HCT116 (cell line): ENCODE measurements around the gene DEXI. TPM values are rescaled to one million over a fixed set of nuclear protein-coding genes. Genes with fewer than 3 reads are reported as not detected.

Experiments
- ATAC-seq: fragments of 200-7000 bp; cut with Tn5 transposase; 2 replicates; pipeline ENCODE4 v1.9.1; 2020; ENCODE audit warnings: mild to moderate bottlenecking, moderate library complexity
- BruUV-seq: library from RNA; stranded (reverse); fragments of 400-500 nt; replicated peaks from 2 replicates; lab custom pipeline; 2021; lab: Mats Ljungman, UMichigan
- CTCF ChIA-PET: fragments of 300-600 bp; sonication (Branson Sonifier 250); formaldehyde crosslinking; loops from one replicate; lab custom pipeline; 2021; ENCODE audit warnings: antibody characterized with exemption; lab: Charles Lee
- POLR2A ChIA-PET: fragments of 300-600, 350-600 bp; sonication (Branson Sonifier 250); formaldehyde crosslinking; loops from one replicate; lab custom pipeline; 2021; ENCODE audit warnings: antibody characterized with exemption; lab: Charles Lee
- RAD21 ChIA-PET, 2 experiments: fragments of 300-600 bp; sonication (Branson Sonifier 250); formaldehyde crosslinking; loops; one replicate each; lab custom pipeline; 2023; ENCODE audit warnings: low total read pairs in 2 of 2; ENCODE audit not compliant: uncharacterized antibody in 2 of 2, unreplicated experiment in 2 of 2, low non-redundant PET in 1 of 2; lab: Charles Lee
- DNase-seq: peaks from one replicate; pipeline ENCODE4 v3.0.0-alpha.2; 2010; ENCODE audit warnings: low read depth, low spot score
- H2AFZ ChIP-seq: fragments of 200-600 bp; shearing (Covaris generic), sonication (generic); 2 replicates; pipeline ENCODE4 v1.6.1; 2017; ENCODE audit warnings: low read depth, mixed run types, mixed read lengths, antibody characterized with exemption, low read length; ENCODE audit not compliant: poor library complexity, severe bottlenecking
- H3K27ac ChIP-seq: 2 replicates; pipeline ENCODE4 v1.5.1; 2012; ENCODE audit warnings: low read depth, low read length
- H3K27me3 ChIP-seq: fragments of 200-600 bp; sonication (generic); 2 replicates; pipeline ENCODE4 v1.6.1; 2016; ENCODE audit warnings: mixed run types, low read length, mixed read lengths; ENCODE audit not compliant: insufficient read depth
- H3K36me3 ChIP-seq, 2 experiments: fragments of 200-500 bp in 1 of 2; fragments of 200-600 bp in 1 of 2; sonication (Bioruptor generic) in 1 of 2; sonication (generic) in 1 of 2; 2 replicates each; pipeline versions ENCODE4 v1.5.1 to v1.6.1; 2014 to 2016; ENCODE audit warnings: low read length in 2 of 2, inconsistent platforms in 1 of 2, mixed read lengths in 1 of 2, mixed run types in 1 of 2; ENCODE audit not compliant: insufficient read depth in 2 of 2, control insufficient read depth in 1 of 2
- H3K4me1 ChIP-seq, 2 experiments: fragments of 200-600 bp in 1 of 2; sonication (generic) in 1 of 2; 2 replicates each; pipeline versions ENCODE4 v1.5.1 to v1.6.1; 2012 to 2017; ENCODE audit warnings: low read length in 2 of 2, inconsistent platforms in 1 of 2, mild to moderate bottlenecking in 1 of 2, mixed read lengths in 1 of 2, mixed run types in 1 of 2, moderate library complexity in 1 of 2; ENCODE audit not compliant: insufficient read depth in 2 of 2, control insufficient read depth in 1 of 2
- H3K4me2 ChIP-seq: fragments of 200-600 bp; sonication (generic); 2 replicates; pipeline ENCODE4 v1.6.1; 2017; ENCODE audit warnings: mixed run types, low read length, mixed read lengths
- H3K4me3 ChIP-seq, 2 experiments: fragments of 200-600 bp in 1 of 2; sonication (generic) in 1 of 2; replicated peaks in 1 of 2; 2 replicates each; pipeline ENCODE4 v1.5.1; 2011 to 2016; ENCODE audit warnings: low read length in 2 of 2, control low read depth in 1 of 2, low read depth in 1 of 2, mild to moderate bottlenecking in 1 of 2, mixed read lengths in 1 of 2, mixed run types in 1 of 2
- H3K79me2 ChIP-seq: fragments of 200-600 bp; sonication (generic); 2 replicates; pipeline ENCODE4 v1.6.1; 2017; ENCODE audit warnings: mild to moderate bottlenecking, mixed run types, low read length, moderate library complexity, mixed read lengths; ENCODE audit not compliant: insufficient read depth
- H3K9ac ChIP-seq: fragments of 200-600 bp; sonication (generic); 2 replicates; pipeline ENCODE4 v1.6.1; 2016; ENCODE audit warnings: low read length, mixed read lengths
- H3K9me2 ChIP-seq: fragments of 200-600 bp; sonication (generic), shearing (Covaris generic); 2 replicates; pipeline ENCODE4 v1.6.1; 2017; ENCODE audit warnings: mixed run types, mild to moderate bottlenecking, moderate library complexity; ENCODE audit not compliant: insufficient read depth
- H3K9me3 ChIP-seq, 2 experiments: fragments of 200-500 bp in 1 of 2; fragments of 200-600 bp in 1 of 2; sonication (Bioruptor generic) in 1 of 2; sonication (generic) in 1 of 2; 2 replicates each; pipeline ENCODE4 v1.6.1; 2014 to 2017; ENCODE audit warnings: low read length in 2 of 2, mixed read lengths in 2 of 2, inconsistent platforms in 1 of 2, low read depth in 1 of 2, mild to moderate bottlenecking in 1 of 2, mixed run types in 1 of 2, moderate library complexity in 1 of 2; ENCODE audit not compliant: control insufficient read depth in 1 of 2, insufficient read depth in 1 of 2
- H4K20me1 ChIP-seq: fragments of 200-600 bp; sonication (generic), shearing (Covaris generic); 2 replicates; pipeline ENCODE4 v1.6.1; 2017; ENCODE audit warnings: mixed run types, mild to moderate bottlenecking, moderate library complexity; ENCODE audit not compliant: insufficient read depth
- CEBPB ChIP-seq: IDR thresholded peaks from 2 replicates; pipeline ENCODE4 v1.6.1; 2012; ENCODE audit warnings: low read depth
- EGR1 ChIP-seq: IDR thresholded peaks from 2 replicates; pipeline ENCODE4 v1.6.1; 2012; ENCODE audit warnings: low read depth
- ELF1 ChIP-seq: IDR thresholded peaks from 2 replicates; pipeline ENCODE4 v1.6.1; 2012; ENCODE audit warnings: low read depth, borderline replicate concordance
- EZH2 ChIP-seq: fragments of 200-600 bp; sonication (generic); IDR thresholded peaks from 2 replicates; pipeline ENCODE4 v1.6.1; 2017; ENCODE audit warnings: antibody characterized with exemption, mixed run types
- FOSL1 ChIP-seq: IDR thresholded peaks from 2 replicates; pipeline ENCODE4 v1.6.1; 2012; ENCODE audit warnings: low read depth
- POLR2A ChIP-seq: IDR thresholded peaks from 2 replicates; pipeline ENCODE4 v1.7.0; 2011; ENCODE audit warnings: borderline replicate concordance; ENCODE audit not compliant: insufficient read depth, insufficient read length; ENCODE audit errors: extremely low read depth
- POLR2AphosphoS5 ChIP-seq: IDR thresholded peaks from 2 replicates; pipeline ENCODE4 v1.6.1; 2011; ENCODE audit warnings: mild to moderate bottlenecking, low read depth, low read length, moderate library complexity
- RAD21 ChIP-seq: IDR thresholded peaks from 2 replicates; pipeline ENCODE4 v1.6.1; 2012; ENCODE audit warnings: low read depth, mild to moderate bottlenecking
- SIN3A ChIP-seq: IDR thresholded peaks from 2 replicates; pipeline ENCODE4 v1.6.1; 2012; ENCODE audit warnings: low read depth
- SRF ChIP-seq: IDR thresholded peaks from 2 replicates; pipeline ENCODE4 v1.6.1; 2012; ENCODE audit warnings: low read depth
- TCF7L2 ChIP-seq: IDR thresholded peaks from 2 replicates; pipeline ENCODE4 v1.7.0; 2011; ENCODE audit warnings: borderline replicate concordance, inconsistent platforms; ENCODE audit not compliant: insufficient read depth, insufficient read length; ENCODE audit errors: extremely low read depth
- YY1 ChIP-seq: IDR thresholded peaks from 2 replicates; pipeline ENCODE4 v1.6.1; 2011; ENCODE audit warnings: low read length, low read depth, moderate library complexity, mild to moderate bottlenecking; ENCODE audit not compliant: insufficient replicate concordance; ENCODE audit errors: extremely low read depth
- ZBTB33 ChIP-seq: IDR thresholded peaks from 2 replicates; pipeline ENCODE4 v1.6.1; 2011; ENCODE audit warnings: mild to moderate bottlenecking, low read length, moderate library complexity; ENCODE audit not compliant: insufficient replicate concordance; ENCODE audit errors: extremely low read depth
- ZFX ChIP-seq: fragments of 450-650 bp; IDR thresholded peaks from 2 replicates; pipeline ENCODE4 v1.6.1; 2017
- ZNF274 ChIP-seq: fragments of 200-500 bp; sonication (Bioruptor generic); IDR thresholded peaks from 2 replicates; pipeline ENCODE4 v1.6.1; 2014; ENCODE audit warnings: mild to moderate bottlenecking, low read depth, low read length, inconsistent platforms
- intact Hi-C: fragments of 100-400 bp; cut with micrococcal nuclease; formaldehyde crosslinking; loops from 2 replicates; pipeline ENCODE4 v1.10.0; 2022
- total RNA-seq: library from RNA; stranded (reverse); gene quantifications from one replicate; pipeline ENCODE4 v1.2.1, GENCODE V29; 2021; ENCODE audit not compliant: unreplicated experiment
- TF ChIP-seq, protein P1 (sequence below): IDR thresholded peaks from 2 replicates; pipeline ENCODE4 v1.6.1; 2012

Gene DEXI
- total RNA-seq, 1 experiment from 2014 or later: 37.8 TPM

GRCh38 chr16:10934325-10935107, 7.8 kb downstream of the DEXI start:
- no peak overlapping the region for H3K4me3 ChIP-seq
- H3K4me2 ChIP-seq: no peak overlapping the region
- RAD21 ChIA-PET: no interaction called here
- CTCF ChIA-PET: no interaction called here
- H3K9me3 ChIP-seq: no peaks in the 10 kb centered on the region
- no peaks in the 10 kb centered on the region for H3K4me1 ChIP-seq
- no peak overlapping the region for H3K27ac ChIP-seq
- intact Hi-C loops: no loop called here
- H3K36me3 ChIP-seq: peaks cover 12 to 39% of the 10 kb centered on the region in 2 experiments; a peak in 3 of 4 replicates
- H3K79me2 ChIP-seq: peaks cover 73% of the 10 kb centered on the region
- BruUV-seq: no TSS peak
- no peak overlapping the region for H2AFZ ChIP-seq
- no peak for DNase-seq
- no peaks in the 10 kb centered on the region for H3K9me2 ChIP-seq
- H3K9ac ChIP-seq: no peak overlapping the region
- POLR2A ChIA-PET: no interaction called here
- TF ChIP-seq ZNF274 (no peak), POLR2AphosphoS5 (no peak), RAD21 (no peak), EZH2 (no peak), ZFX (no peak), ZBTB33 (no peak), YY1 (no peak), ELF1 (no peak), POLR2A (no peak), SRF (no peak), SIN3A (no peak), CEBPB (no peak), EGR1 (no peak), FOSL1 (no peak), TCF7L2 (no peak)
- TF ChIP-seq, protein P1, sequence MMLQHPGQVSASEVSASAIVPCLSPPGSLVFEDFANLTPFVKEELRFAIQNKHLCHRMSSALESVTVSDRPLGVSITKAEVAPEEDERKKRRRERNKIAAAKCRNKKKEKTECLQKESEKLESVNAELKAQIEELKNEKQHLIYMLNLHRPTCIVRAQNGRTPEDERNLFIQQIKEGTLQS: no peak
- 0 out of 2 replicates have a peak, but pooled peaks cover 7% of the 10 kb centered on the region for H4K20me1 ChIP-seq
- no peak for ATAC-seq
- no peaks in the 10 kb centered on the region for H3K27me3 ChIP-seq
